ENCODE results near the gene SCMH1.

- no peak for TF ChIP-seq CTCF (IDR thresholded peaks at IDR 0.05; ENCODE audit: low read depth, low read length, poor library complexity, severe bottlenecking)
- no peak for TF ChIP-seq EZH2phosphoT487 (IDR thresholded peaks at IDR 0.05; ENCODE audit: borderline replicate concordance, low read length)
These were observed 193.6 kb downstream of the SCMH1 start for GRCh38 chr1:41048540-41048939.
